Upper lobe of left lung (tissue), 6 donors: Measurements from ENCODE around the gene DRGX. TPM values are rescaled to one million over a fixed set of nuclear protein-coding genes. Genes with fewer than 3 reads are reported as not detected.

Experiments
- ATAC-seq, 2 donors: fragments of 200-7000 bp; cut with Tn5 transposase; one replicate each; pipeline ENCODE4 v1.9.1; 2022; ENCODE audit warnings: mild to moderate bottlenecking in 2 of 2, moderate library complexity in 2 of 2; ENCODE audit not compliant: low FRiP score in 2 of 2
- DNase-seq, 2 donors: peaks; one replicate each; pipeline ENCODE4 v3.0.0-alpha.2; 2019 to 2020
- H3K27ac ChIP-seq, 4 donors: fragments of 200-600 bp; sonication (generic); one replicate each; pipeline ENCODE4 v1.5.1; 2016 to 2019
- H3K27me3 ChIP-seq, 4 donors: fragments of 200-600 bp; sonication (generic); one replicate each; pipeline ENCODE4 v1.5.1; 2017 to 2019
- H3K36me3 ChIP-seq, 4 donors: fragments of 200-600 bp; sonication (generic); one replicate each; pipeline ENCODE4 v1.5.1; 2016 to 2019
- H3K4me1 ChIP-seq, 4 donors: fragments of 200-600 bp; sonication (generic); one replicate each; pipeline ENCODE4 v1.5.1; 2018 to 2019
- H3K4me3 ChIP-seq, 4 donors: fragments of 200-600 bp; sonication (generic); one replicate each; pipeline ENCODE4 v1.5.1; 2017 to 2019; ENCODE audit warnings: mild to moderate bottlenecking in 2 of 4, moderate library complexity in 1 of 4
- H3K9me3 ChIP-seq, 4 donors: fragments of 200-600 bp; sonication (generic); one replicate each; pipeline ENCODE4 v1.5.1; 2018 to 2019
- CTCF ChIP-seq, 6 experiments: fragments of 450-650 bp in 4 of 6; fragments of 200-600 bp in 2 of 6; sonication (generic) in 2 of 6; IDR thresholded peaks; one replicate each; pipeline ENCODE4 v1.5.1; 2016 to 2019; ENCODE audit warnings: antibody characterized with exemption in 6 of 6
- EP300 ChIP-seq, 4 donors: sonication (generic); formaldehyde crosslinking; IDR thresholded peaks; one replicate each; pipeline ENCODE4 v1.5.1; 2017; ENCODE audit warnings: antibody characterized with exemption in 4 of 4, control low read depth in 2 of 4
- POLR2A ChIP-seq, 4 donors: fragments of 450-650 bp; IDR thresholded peaks; one replicate each; pipeline ENCODE4 v1.5.1; 2016 to 2017; ENCODE audit warnings: antibody characterized with exemption in 4 of 4, mild to moderate bottlenecking in 2 of 4
- POLR2AphosphoS5 ChIP-seq, 2 donors: sonication (generic); formaldehyde crosslinking; IDR thresholded peaks; one replicate each; pipeline ENCODE4 v1.5.1; 2017; ENCODE audit warnings: antibody characterized with exemption in 2 of 2
- WGBS, 2 donors: methylation state at CpG; one replicate each; pipeline ENCODE4 v1.1.5; 2017 to 2018; 5-methylcytosine and 5-hydroxymethylcytosine counted together
- total RNA-seq, 6 donors: library from RNA; depleted of rRNA in 4 of 6; stranded (reverse); fragments of >200 nt in 4 of 6; gene quantifications; one replicate each; pipeline versions ENCODE4 v1.1.0 to v1.2.1, GENCODE V29; 2016 to 2021
- donor health status: DM: no; HTN: no; CAD: no; lungs with moderate emphysema.
- donor health status: DM: no; HTN: yes; CAD: no; lungs with severe emphysema.

Gene DRGX
- total RNA-seq, 6 donors from 2014 or later = 0.09 to 0.17 TPM; not detected in 4

DNA sequence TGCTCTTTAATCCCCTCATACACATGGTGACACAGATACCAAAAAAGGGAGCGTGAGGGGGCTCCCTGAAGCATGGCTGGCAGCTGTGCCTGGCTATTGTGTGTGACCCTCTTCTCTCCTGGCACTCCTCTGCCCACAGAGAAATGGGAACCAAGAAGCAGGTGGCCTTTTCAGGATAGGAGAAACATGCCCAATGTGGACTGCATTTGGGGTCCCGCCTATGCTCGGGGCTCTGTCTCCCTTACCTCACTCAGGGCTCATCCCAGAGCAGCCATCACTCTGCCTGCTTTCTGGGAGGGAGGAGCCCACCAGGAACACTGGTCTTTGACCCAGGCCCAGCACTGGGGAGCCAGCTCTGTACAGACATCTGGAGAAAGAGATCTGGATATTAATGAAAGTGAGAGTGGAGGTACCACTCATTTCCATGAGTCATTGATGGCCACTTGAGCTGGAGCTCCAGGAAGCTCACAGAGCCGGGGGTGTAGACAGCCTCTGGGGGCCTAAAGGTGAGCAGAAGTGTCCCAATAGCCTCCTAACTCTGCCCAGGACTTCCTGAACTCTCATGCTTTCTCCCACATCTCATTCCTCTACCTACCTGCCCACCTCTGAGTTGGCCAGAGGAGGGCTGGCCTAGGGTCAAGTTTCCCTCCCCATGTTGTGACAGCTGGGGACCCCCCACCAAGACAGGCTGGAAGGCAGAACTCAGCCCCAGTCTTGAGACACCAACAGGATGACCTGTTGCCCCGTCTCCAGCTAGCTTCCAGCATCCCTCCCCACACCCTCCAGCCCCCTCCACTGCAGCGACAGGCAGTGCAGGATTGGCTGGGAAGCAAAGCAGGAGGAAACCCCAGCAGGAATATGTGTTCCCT, 42.6 kb downstream of the DRGX start:
- DNase-seq = peak in 1 of 2 donors; percentile 42
- H3K27ac ChIP-seq = no peak overlapping the region
- H3K4me1 ChIP-seq = peaks cover 0 to 4% (median 0%) of the 10 kb centered on the region in 4 donors
- H3K9me3 ChIP-seq = peaks cover 0 to 11% (median 0%) of the 10 kb centered on the region in 4 donors
- H3K27me3 ChIP-seq = no peaks in the 10 kb centered on the region
- 81 to 86% methylated on average over 4 to 6 of the region's 6 CpGs for whole genome bisulfite sequencing, 2 donors
- H3K4me3 ChIP-seq = no peak overlapping the region
- peak in 1 of 2 donors; percentile 7 for ATAC-seq
- no peaks in the 10 kb centered on the region for H3K36me3 ChIP-seq
- TF ChIP-seq POLR2AphosphoS5 (IDR thresholded peaks at IDR 0.05) (no peak), EP300 (IDR thresholded peaks at IDR 0.05) (no peak), POLR2A (IDR thresholded peaks at IDR 0.05) (no peak), CTCF (IDR thresholded peaks at IDR 0.05) (no peak)

GRCh38 chr10:49352323-49352722, 43.6 kb downstream of the DRGX start:
- WGBS, 2 donors = 85% methylated on average over 2 of the region's 2 CpGs; no CpG with 5 or more reads in 1 of the 2 donors
- no peak overlapping the region for H3K4me3 ChIP-seq
- H3K9me3 ChIP-seq = peaks cover 0 to 11% (median 0%) of the 10 kb centered on the region in 4 donors
- H3K36me3 ChIP-seq = no peaks in the 10 kb centered on the region
- ATAC-seq = no peak
- H3K27me3 ChIP-seq = no peaks in the 10 kb centered on the region
- no peak overlapping the region for H3K27ac ChIP-seq
- H3K4me1 ChIP-seq = peaks cover 0 to 4% (median 0%) of the 10 kb centered on the region in 4 donors
- no peak for TF ChIP-seq CTCF (IDR thresholded peaks at IDR 0.05)
- TF ChIP-seq EP300 (IDR thresholded peaks at IDR 0.05) = no peak
- TF ChIP-seq POLR2AphosphoS5 (IDR thresholded peaks at IDR 0.05) = no peak
- no peak for TF ChIP-seq POLR2A (IDR thresholded peaks at IDR 0.05)
- peak in 1 of 2 donors; percentile 10 for DNase-seq

DNA sequence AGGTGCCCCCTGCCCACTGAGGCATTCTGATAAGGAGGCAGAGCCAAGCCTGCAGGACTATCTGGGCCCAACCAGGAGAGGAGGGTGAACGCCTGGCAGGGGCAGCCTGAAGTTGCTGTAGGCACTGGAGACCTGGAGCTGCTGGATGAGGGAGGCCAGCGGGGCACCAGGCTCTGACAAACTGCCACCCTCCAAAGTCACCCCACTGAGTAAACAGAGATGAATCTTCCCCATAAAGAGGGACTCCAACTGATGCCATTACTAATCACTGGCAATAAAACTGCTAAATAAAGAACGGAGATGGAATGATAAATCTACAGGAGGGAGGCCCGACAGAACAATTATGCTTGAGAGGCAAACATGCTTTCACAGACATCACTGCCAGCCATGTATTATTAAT, 44.2 kb downstream of the DRGX start:
- peaks cover 0 to 4% (median 0%) of the 10 kb centered on the region in 4 donors for H3K4me1 ChIP-seq
- WGBS, 2 donors = 86 to 89% methylated on average over 3 to 4 of the region's 4 CpGs
- no peak for DNase-seq
- TF ChIP-seq POLR2A (IDR thresholded peaks at IDR 0.05) = no peak
- TF ChIP-seq POLR2AphosphoS5 (IDR thresholded peaks at IDR 0.05) = no peak
- no peak for TF ChIP-seq CTCF (IDR thresholded peaks at IDR 0.05)
- no peak for TF ChIP-seq EP300 (IDR thresholded peaks at IDR 0.05)
- no peak overlapping the region for H3K4me3 ChIP-seq
- peaks cover 0 to 11% (median 0%) of the 10 kb centered on the region in 4 donors for H3K9me3 ChIP-seq
- ATAC-seq = no peak
- no peaks in the 10 kb centered on the region for H3K27me3 ChIP-seq
- H3K36me3 ChIP-seq = no peaks in the 10 kb centered on the region
- H3K27ac ChIP-seq = no peak overlapping the region

DNA sequence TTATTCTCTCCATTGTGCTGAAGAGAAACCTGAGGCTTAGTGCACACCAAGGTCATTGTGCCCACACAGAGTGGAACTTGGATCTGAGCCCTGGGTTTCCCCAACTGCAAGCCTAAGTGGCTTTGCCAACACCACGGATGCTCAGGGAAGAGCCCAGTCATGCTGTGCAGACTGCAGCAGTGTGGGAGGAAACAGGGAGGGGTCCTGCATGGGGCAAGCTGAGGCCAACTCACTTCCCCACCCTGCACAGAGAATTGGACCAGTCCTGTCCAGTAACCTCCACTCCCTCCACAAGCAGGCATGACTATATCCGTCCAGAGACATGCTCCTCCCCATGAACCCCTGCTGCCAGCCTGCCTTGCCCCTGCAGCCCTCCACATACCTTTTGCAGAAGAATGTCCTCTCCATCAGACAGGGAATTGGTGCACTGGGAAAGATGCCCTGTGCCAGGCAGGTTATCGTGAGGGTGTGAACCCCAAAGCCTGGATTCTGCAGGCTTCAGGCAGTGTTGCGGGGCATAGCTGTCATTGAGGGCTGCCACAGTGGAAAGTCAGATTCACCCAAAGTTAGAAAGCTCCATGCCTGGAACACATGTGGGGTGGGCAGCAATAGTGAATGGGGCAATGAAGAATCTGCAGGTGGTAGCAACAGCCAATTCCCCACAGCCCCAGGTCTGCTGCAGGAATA, 44.9 kb downstream of the DRGX start:
- peak in 1 of 2 donors; percentile 19 for DNase-seq
- Histone ChIP-seq H3K36me3 (no peaks in the 10 kb centered on the region), H3K27ac (no peak overlapping the region), H3K9me3 (peaks cover 0 to 11% (median 0%) of the 10 kb centered on the region in 4 donors), H3K4me1 (peaks cover 0 to 4% (median 0%) of the 10 kb centered on the region in 4 donors), H3K27me3 (no peaks in the 10 kb centered on the region), H3K4me3 (no peak overlapping the region)
- no peak for ATAC-seq
- 17 to 81% methylated on average over 1 to 4 of the region's 4 CpGs for WGBS, 2 donors
- TF ChIP-seq POLR2A (IDR thresholded peaks at IDR 0.05) (no peak), EP300 (IDR thresholded peaks at IDR 0.05) (no peak), POLR2AphosphoS5 (IDR thresholded peaks at IDR 0.05) (no peak), CTCF (IDR thresholded peaks at IDR 0.05) (no peak)
